Hepatic stellate cell (primary cell): ENCODE measurements around the gene UTF1.

Experiments used
- DNase-seq: peaks from one replicate; pipeline ENCODE4 v3.0.0; 2011; ENCODE audit warnings: low spot score

The UTF1 gene

GRCh38 chr10:133196936-133197758 is 32.9 kb upstream of the UTF1 start:
- DNase-seq = no peak

GRCh38 chr10:133197786-133198185 is 32.2 kb upstream of the UTF1 start:
- DNase-seq = no peak

- no peak for DNase-seq
Measured at GRCh38 chr10:133198206-133198605, 31.8 kb upstream of the UTF1 start.

- no peak for DNase-seq
Measured at GRCh38 chr10:133198621-133199487, 31.2 kb upstream of the UTF1 start.

- DNase-seq = no peak
Measured at GRCh38 chr10:133199488-133199885, 30.5 kb upstream of the UTF1 start.

- no peak for DNase-seq
Measured at GRCh38 chr10:133199992-133200611, 29.9 kb upstream of the UTF1 start.

GRCh38 chr10:133200621-133201031 is 29.4 kb upstream of the UTF1 start:
- no peak for DNase-seq

GRCh38 chr10:133201151-133201947 is 28.7 kb upstream of the UTF1 start:
- DNase-seq = no peak

DNA sequence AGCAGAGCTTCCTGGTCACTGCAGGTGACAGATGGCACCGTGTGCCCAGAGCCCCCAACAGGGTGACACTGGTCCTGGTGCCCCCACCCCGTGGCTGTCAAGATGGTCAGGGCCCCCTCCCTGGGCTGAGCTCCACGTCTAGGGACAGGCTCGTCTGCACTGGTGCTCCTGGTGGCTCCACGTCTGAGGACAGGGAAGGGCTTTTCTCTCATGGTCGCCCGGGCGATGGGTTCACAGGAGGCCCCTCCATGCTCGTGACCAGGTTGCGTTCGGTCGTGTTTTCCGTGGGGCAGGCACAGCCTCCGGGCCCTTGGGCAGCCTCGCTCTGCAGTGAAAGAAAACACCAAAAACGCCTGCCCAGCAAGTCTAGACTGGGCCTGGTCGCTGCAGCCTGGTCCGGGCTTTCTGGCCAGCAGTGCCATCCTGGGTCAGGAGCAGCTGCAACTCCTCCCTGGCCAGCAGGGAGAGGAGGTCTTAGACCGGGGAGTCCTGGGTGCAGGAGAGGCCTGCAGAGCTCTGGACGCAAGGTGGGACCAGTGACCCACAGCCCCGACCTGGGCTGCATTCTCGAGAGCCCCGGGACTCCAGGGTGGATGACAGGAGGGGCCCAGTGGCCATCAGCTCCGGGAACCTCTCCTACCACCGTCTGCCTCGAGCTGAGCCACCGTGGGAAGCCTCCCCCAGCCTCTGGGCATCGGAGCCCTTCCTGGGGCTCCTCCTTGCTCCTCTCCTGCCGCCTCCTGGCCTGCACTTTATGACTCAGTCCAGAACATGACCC is 27.9 kb upstream of the UTF1 start:
- no peak for DNase-seq

GRCh38 chr10:133202778-133203651 is 27.0 kb upstream of the UTF1 start:
- no peak for DNase-seq

- DNase-seq = no peak
Measured at GRCh38 chr10:133203652-133204195, 26.3 kb upstream of the UTF1 start.

GRCh38 chr10:133204226-133205015 is 25.6 kb upstream of the UTF1 start:
- no peak for DNase-seq

- DNase-seq = no peak
Measured at GRCh38 chr10:133205146-133205545, 24.9 kb upstream of the UTF1 start.

GRCh38 chr10:133206356-133207040 is 23.5 kb upstream of the UTF1 start:
- DNase-seq = no peak

DNA sequence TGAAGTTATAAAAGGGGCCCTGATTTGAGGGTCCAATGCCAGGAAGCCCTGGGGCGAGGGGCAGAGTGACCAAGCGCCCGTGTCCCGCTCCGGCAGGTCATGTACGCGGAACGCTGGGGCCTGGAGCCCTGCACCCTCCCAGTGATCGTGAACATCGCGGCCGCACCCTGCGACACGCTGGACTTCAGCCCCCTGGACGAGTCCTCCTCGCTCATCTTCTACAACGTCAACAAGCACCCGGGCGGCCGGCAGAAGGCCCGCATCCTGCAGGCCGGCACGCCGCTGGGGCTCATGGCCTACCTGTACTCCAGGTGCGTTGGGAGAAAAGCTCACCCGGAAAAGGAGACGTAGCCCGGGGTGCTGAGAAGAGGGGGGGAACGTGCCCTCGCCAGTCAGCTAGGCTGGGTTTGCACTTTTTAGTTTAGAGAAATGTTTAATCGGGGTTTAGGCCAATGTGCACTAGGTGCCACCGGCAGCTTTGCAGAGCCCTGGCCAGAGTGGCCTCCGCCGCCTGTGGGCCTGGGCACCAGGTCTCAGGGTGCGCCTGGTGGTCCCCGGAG is 22.9 kb upstream of the UTF1 start:
- DNase-seq = no peak

DNA sequence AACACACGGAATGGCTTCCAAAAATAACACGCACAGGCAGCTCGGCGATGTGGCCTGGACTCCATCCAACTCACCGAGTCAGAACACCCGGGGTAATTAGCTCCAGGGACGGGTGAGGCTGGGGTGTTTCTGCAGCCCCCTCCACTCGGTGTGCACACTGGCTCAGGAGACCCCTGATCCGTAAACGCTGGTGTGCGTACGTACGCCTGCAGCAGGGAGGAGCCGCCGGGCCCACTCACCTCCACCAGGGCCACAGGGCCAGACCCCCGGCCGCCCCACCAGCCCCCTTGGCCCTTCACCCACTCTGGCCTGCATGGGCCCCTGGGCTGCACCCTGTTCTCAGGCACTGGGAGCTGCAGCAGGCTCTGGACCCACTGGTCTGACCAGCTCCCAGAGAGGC is 22.4 kb upstream of the UTF1 start:
- no peak for DNase-seq

DNA sequence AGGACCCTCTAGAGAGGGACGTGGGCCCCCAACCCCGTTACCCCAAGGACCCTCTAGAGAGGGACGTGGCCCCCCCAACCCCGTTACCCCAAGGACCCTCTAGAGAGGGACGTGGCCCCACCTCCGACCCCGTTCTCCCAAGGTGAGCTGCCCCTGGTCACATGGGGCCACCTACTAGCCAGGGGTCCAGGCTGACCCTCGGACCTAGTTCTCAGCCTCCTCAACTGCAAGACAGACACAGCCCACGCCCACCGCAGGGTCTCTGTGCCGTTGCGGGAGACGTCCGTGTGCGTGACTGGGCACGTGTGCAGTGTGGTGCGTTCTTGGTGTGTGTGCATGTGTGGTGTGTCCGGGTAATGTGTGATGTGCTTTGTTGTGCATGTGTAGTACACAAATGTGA is 21.6 kb upstream of the UTF1 start:
- no peak for DNase-seq

DNA sequence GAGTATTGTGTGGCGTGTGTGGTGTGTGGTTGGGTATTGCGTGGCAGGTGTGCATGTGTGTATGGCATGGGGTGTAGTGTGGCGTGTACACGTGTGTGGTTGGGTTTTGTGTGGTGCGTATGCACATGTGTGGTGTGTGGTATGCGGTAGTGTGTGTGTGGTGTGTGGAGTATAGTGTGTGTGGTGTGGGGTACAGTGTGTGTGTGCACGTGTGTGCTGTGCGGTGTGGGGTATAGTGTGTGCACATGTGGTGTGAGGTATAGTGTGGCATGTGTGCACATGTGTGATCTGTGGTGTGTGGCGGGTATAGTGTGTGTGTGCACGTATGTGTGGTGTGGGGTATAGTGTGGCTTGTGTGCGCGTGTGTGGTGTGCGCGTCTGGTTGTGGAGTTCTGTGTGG is 20.9 kb upstream of the UTF1 start:
- no peak for DNase-seq
